ENCODE data around the gene ACP2.

- TF ChIP-seq CTCF (IDR thresholded peaks at IDR 0.05) = no peak
- TF ChIP-seq POLR2A (IDR thresholded peaks at IDR 0.05) = no peak
These were observed 31.5 kb upstream of the ACP2 start for GRCh38 chr11:47280099-47280498.

All from esophagus squamous epithelium (tissue), 4 donors.